KMS-11 (cell line): ENCODE data around the gene MVK.

Experiments used
- H2AFZ ChIP-seq: fragments of 200-600 bp; sonication (generic); 2 replicates; pipeline ENCODE4 v1.6.1; 2016; ENCODE audit warnings: antibody characterized with exemption, mixed run types, low read depth
- H3K27ac ChIP-seq: fragments of 200-600 bp; sonication (generic); 2 replicates; pipeline ENCODE4 v1.6.1; 2016; ENCODE audit warnings: mild to moderate bottlenecking, mixed run types
- H3K27me3 ChIP-seq: fragments of 200-600 bp; sonication (generic); 2 replicates; pipeline ENCODE4 v1.6.1; 2017; ENCODE audit warnings: mild to moderate bottlenecking, low read depth, mixed run types, moderate library complexity; ENCODE audit not compliant: insufficient read depth
- H3K36me3 ChIP-seq: fragments of 200-600 bp; sonication (generic); 2 replicates; pipeline ENCODE4 v1.6.1; 2017; ENCODE audit warnings: mild to moderate bottlenecking, mixed run types; ENCODE audit not compliant: insufficient read depth
- H3K4me1 ChIP-seq: fragments of 200-600 bp; sonication (generic); 2 replicates; pipeline ENCODE4 v1.6.1; 2016; ENCODE audit warnings: mild to moderate bottlenecking, low read depth, mixed run types; ENCODE audit not compliant: poor library complexity, severe bottlenecking
- H3K4me2 ChIP-seq: fragments of 200-600 bp; sonication (generic); 2 replicates; pipeline ENCODE4 v1.7.0; 2016; ENCODE audit warnings: mild to moderate bottlenecking, mixed run types
- H3K4me3 ChIP-seq: fragments of 200-600 bp; sonication (generic); IDR thresholded peaks from 2 replicates; pipeline ENCODE4 v1.6.1; 2017; ENCODE audit warnings: low read depth, low read length, mixed read lengths; ENCODE audit not compliant: insufficient read depth
- H3K79me2 ChIP-seq: fragments of 200-600 bp; sonication (generic); 2 replicates; pipeline ENCODE4 v1.6.1; 2016; ENCODE audit warnings: low read depth, mixed run types; ENCODE audit not compliant: insufficient read depth
- H3K9ac ChIP-seq: fragments of 200-600 bp; sonication (generic); 2 replicates; pipeline ENCODE4 v1.6.1; 2016; ENCODE audit warnings: mild to moderate bottlenecking, mixed run types
- H4K20me1 ChIP-seq: fragments of 200-600 bp; sonication (generic); 2 replicates; pipeline ENCODE4 v1.6.1; 2016; ENCODE audit warnings: mild to moderate bottlenecking, mixed run types; ENCODE audit not compliant: insufficient read depth
- CTCF ChIP-seq: fragments of 200-600 bp; sonication (generic); conservative IDR thresholded peaks from 2 replicates; pipeline ENCODE4 v1.6.1; 2017; ENCODE audit warnings: low read depth, mild to moderate bottlenecking, antibody characterized with exemption, low read length, moderate library complexity, mixed read lengths

MVK gene

DNA sequence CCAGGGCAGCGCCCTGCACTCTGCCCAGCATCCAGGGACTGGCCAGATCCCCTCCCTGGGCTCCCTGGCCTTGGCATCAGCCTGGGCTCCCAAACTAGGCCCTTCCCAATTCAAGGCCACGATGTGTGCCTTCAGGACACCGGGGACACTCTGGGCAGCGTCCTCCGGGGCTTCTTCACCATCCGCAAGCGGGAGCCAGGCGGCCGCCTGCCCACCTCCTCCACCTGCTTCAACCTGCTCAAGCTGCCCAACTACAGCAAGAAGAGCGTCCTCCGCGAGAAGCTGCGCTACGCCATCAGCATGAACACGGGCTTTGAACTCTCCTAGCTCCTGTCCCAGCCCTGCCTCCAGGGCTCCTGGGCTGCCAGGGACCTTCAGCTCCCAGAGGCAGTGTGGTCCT, 39.1 kb upstream of the MVK start:
- no peaks in the 10 kb centered on the region for H3K36me3 ChIP-seq

GRCh38 chr12:109535231-109535862, 38.2 kb upstream of the MVK start:
- Histone ChIP-seq H2AFZ (no peak overlapping the region), H3K9ac (no peak overlapping the region), H3K27me3 (no peaks in the 10 kb centered on the region), H3K36me3 (no peaks in the 10 kb centered on the region), H3K79me2 (no peaks in the 10 kb centered on the region), H3K27ac (no peak overlapping the region), H4K20me1 (no peaks in the 10 kb centered on the region), H3K4me3 (no peak overlapping the region), H3K4me1 (no peaks in the 10 kb centered on the region), H3K4me2 (no peak overlapping the region)
- no peak for TF ChIP-seq CTCF

More for the DNA sequence above, 39.1 kb upstream of the MVK start:
- H2AFZ ChIP-seq, result no peak overlapping the region
- H3K27ac ChIP-seq, result no peak overlapping the region
- TF ChIP-seq CTCF, result no peak
- H3K4me1 ChIP-seq, result no peaks in the 10 kb centered on the region
- H3K4me3 ChIP-seq, result no peak overlapping the region
- no peaks in the 10 kb centered on the region for H3K79me2 ChIP-seq
- no peaks in the 10 kb centered on the region for H3K27me3 ChIP-seq
- H3K4me2 ChIP-seq, result no peak overlapping the region
- H3K9ac ChIP-seq, result no peak overlapping the region
- no peaks in the 10 kb centered on the region for H4K20me1 ChIP-seq

GRCh38 chr12:109535863-109536250, 37.7 kb upstream of the MVK start:
- no peak overlapping the region for H3K27ac ChIP-seq
- H3K27me3 ChIP-seq, result no peaks in the 10 kb centered on the region
- no peak overlapping the region for H2AFZ ChIP-seq
- H3K4me1 ChIP-seq, result no peaks in the 10 kb centered on the region
- no peaks in the 10 kb centered on the region for H3K79me2 ChIP-seq
- H3K9ac ChIP-seq, result no peak overlapping the region
- H4K20me1 ChIP-seq, result no peaks in the 10 kb centered on the region
- no peak for TF ChIP-seq CTCF
- H3K4me2 ChIP-seq, result no peak overlapping the region
- no peak overlapping the region for H3K4me3 ChIP-seq
- no peaks in the 10 kb centered on the region for H3K36me3 ChIP-seq

DNA sequence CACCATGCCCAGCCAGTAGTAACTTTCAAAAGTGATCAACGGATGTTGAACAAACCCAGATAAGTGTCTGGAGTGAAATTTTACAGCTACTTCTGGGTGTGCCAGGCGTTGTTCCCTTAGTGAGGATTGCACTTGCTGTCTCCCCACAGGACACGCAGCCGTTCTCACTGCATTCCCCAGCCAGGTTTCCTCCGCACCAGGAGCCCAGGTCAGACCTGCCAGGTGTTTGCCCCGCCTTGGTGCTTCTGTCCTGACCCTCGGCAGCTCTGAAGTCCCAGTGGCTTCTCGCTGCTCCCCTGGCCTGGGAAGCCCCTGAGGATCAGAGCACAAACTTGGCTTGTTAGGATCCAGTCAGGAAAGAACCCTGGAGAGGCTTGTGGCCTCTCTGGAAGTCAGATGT, 36.5 kb upstream of the MVK start:
- no peak for TF ChIP-seq CTCF
- Histone ChIP-seq H3K79me2 (no peaks in the 10 kb centered on the region), H3K4me1 (no peaks in the 10 kb centered on the region), H3K27me3 (no peaks in the 10 kb centered on the region), H3K4me3 (no peak overlapping the region), H4K20me1 (no peaks in the 10 kb centered on the region), H3K9ac (no peak overlapping the region), H2AFZ (no peak overlapping the region), H3K27ac (no peak overlapping the region), H3K36me3 (no peaks in the 10 kb centered on the region), H3K4me2 (no peak overlapping the region)
